Ovary (tissue), 3 donors: ENCODE data around the gene SLC1A5.

ENCODE experiments used
- EP300 ChIP-seq: sonication (generic); formaldehyde crosslinking; IDR thresholded peaks from one replicate; pipeline ENCODE4 v1.6.1; 2017; ENCODE audit warnings: antibody characterized with exemption
- POLR2A ChIP-seq: fragments of 450-650 bp; IDR thresholded peaks from one replicate; pipeline ENCODE4 v1.6.1; 2017; ENCODE audit warnings: antibody characterized with exemption, mild to moderate bottlenecking, moderate library complexity
- TF ChIP-seq, protein P1 (sequence below), 3 donors: fragments of 450-650 bp in 2 of 3; fragments of 200-600 bp in 1 of 3; IDR thresholded peaks; one replicate each; pipeline versions ENCODE4 v1.5.1 to v1.8.0; 2016 to 2022; ENCODE audit warnings: antibody characterized with exemption in 3 of 3, mild to moderate bottlenecking in 1 of 3
- donor health status: DM: no; HTN: no; CAD: no.

GRCh38 chr19:46797881-46798280 is 9.5 kb upstream of the SLC1A5 start:
- TF ChIP-seq, protein P1, sequence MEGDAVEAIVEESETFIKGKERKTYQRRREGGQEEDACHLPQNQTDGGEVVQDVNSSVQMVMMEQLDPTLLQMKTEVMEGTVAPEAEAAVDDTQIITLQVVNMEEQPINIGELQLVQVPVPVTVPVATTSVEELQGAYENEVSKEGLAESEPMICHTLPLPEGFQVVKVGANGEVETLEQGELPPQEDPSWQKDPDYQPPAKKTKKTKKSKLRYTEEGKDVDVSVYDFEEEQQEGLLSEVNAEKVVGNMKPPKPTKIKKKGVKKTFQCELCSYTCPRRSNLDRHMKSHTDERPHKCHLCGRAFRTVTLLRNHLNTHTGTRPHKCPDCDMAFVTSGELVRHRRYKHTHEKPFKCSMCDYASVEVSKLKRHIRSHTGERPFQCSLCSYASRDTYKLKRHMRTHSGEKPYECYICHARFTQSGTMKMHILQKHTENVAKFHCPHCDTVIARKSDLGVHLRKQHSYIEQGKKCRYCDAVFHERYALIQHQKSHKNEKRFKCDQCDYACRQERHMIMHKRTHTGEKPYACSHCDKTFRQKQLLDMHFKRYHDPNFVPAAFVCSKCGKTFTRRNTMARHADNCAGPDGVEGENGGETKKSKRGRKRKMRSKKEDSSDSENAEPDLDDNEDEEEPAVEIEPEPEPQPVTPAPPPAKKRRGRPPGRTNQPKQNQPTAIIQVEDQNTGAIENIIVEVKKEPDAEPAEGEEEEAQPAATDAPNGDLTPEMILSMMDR (IDR thresholded peaks at IDR 0.05): no peak
- no peak for TF ChIP-seq POLR2A
- TF ChIP-seq EP300: no peak
